Liver (tissue), 9 donors: Measurements from ENCODE around the gene PACSIN2. TPM values are rescaled to one million over a fixed set of nuclear protein-coding genes. Genes with fewer than 3 reads are reported as not detected.

Experiments
- DNase-seq: peaks from one replicate; pipeline ENCODE4 v3.0.0-alpha.2; 2017; ENCODE audit warnings: low spot score
- H3K27ac ChIP-seq, 2 donors: one replicate each; pipeline ENCODE4 v1.7.0; 2013; ENCODE audit warnings: inconsistent platforms in 2 of 2, low read length in 2 of 2, control low read depth in 1 of 2, low read depth in 1 of 2, mild to moderate bottlenecking in 1 of 2
- H3K27me3 ChIP-seq, 4 donors: one replicate each; pipeline versions ENCODE4 v1.6.1 to v1.7.0; 2013; ENCODE audit warnings: low read length in 3 of 4, inconsistent platforms in 1 of 4, mild to moderate bottlenecking in 1 of 4, moderate library complexity in 1 of 4; ENCODE audit not compliant: control insufficient read depth in 4 of 4, insufficient read depth in 4 of 4
- H3K36me3 ChIP-seq, 4 donors: one replicate each; pipeline versions ENCODE4 v1.6.1 to v1.7.0; 2013; ENCODE audit warnings: low read length in 3 of 4, mild to moderate bottlenecking in 3 of 4, low read depth in 1 of 4, moderate library complexity in 1 of 4; ENCODE audit not compliant: control insufficient read depth in 4 of 4, insufficient read depth in 3 of 4
- H3K4me1 ChIP-seq, 4 donors: one replicate each; pipeline versions ENCODE4 v1.6.1 to v1.7.0; 2013; ENCODE audit warnings: low read length in 3 of 4, mild to moderate bottlenecking in 3 of 4, moderate library complexity in 1 of 4; ENCODE audit not compliant: control insufficient read depth in 4 of 4, insufficient read depth in 4 of 4
- H3K4me3 ChIP-seq, 3 donors: one replicate each; pipeline versions ENCODE4 v1.6.1 to v1.7.0; 2013; ENCODE audit warnings: low read length in 3 of 3, control low read depth in 1 of 3, low read depth in 1 of 3, mild to moderate bottlenecking in 1 of 3
- H3K9ac ChIP-seq, 2 donors: one replicate each; pipeline ENCODE4 v1.7.0; 2013; ENCODE audit warnings: low read length in 2 of 2, mild to moderate bottlenecking in 2 of 2, moderate library complexity in 2 of 2, control low read depth in 1 of 2, low read depth in 1 of 2
- H3K9me3 ChIP-seq, 4 donors: one replicate each; pipeline versions ENCODE4 v1.6.1 to v1.7.0; 2013; ENCODE audit warnings: low read length in 3 of 4; ENCODE audit not compliant: control insufficient read depth in 4 of 4
- EGR1 ChIP-seq, 2 donors: IDR thresholded peaks; 2 replicates each; pipeline ENCODE4 v1.6.1; 2016 to 2018; ENCODE audit warnings: antibody characterized with exemption in 2 of 2, low read depth in 2 of 2
- FOXA1 ChIP-seq: IDR thresholded peaks from 2 replicates; pipeline ENCODE4 v1.6.1; 2016; ENCODE audit warnings: antibody characterized with exemption
- GABPA ChIP-seq, 2 donors: IDR thresholded peaks in 1 of 2; conservative IDR thresholded peaks in 1 of 2; 2 replicates each; pipeline ENCODE4 v1.6.1; 2016; ENCODE audit warnings: antibody characterized with exemption in 2 of 2, mild to moderate bottlenecking in 1 of 2, moderate library complexity in 1 of 2
- HNF4A ChIP-seq, 2 donors: conservative IDR thresholded peaks; 2 replicates each; pipeline ENCODE4 v1.6.1; 2016; ENCODE audit warnings: antibody characterized with exemption in 2 of 2, mild to moderate bottlenecking in 2 of 2
- HNF4G ChIP-seq: IDR thresholded peaks from 2 replicates; pipeline ENCODE4 v1.6.1; 2016; ENCODE audit warnings: antibody characterized with exemption
- JUND ChIP-seq, 2 donors: IDR thresholded peaks; 2 replicates each; pipeline ENCODE4 v1.6.1; 2016; ENCODE audit warnings: antibody characterized with exemption in 2 of 2
- NR2F2 ChIP-seq: IDR thresholded peaks from 2 replicates; pipeline ENCODE4 v1.6.1; 2016; ENCODE audit warnings: antibody characterized with exemption
- RAD21 ChIP-seq, 2 donors: IDR thresholded peaks; 2 replicates each; pipeline ENCODE4 v1.6.1; 2016; ENCODE audit warnings: antibody characterized with exemption in 2 of 2, mild to moderate bottlenecking in 2 of 2
- RXRA ChIP-seq, 2 donors: IDR thresholded peaks; 2 replicates each; pipeline ENCODE4 v1.6.1; 2017 to 2018; ENCODE audit warnings: antibody characterized with exemption in 2 of 2, mild to moderate bottlenecking in 1 of 2
- SP1 ChIP-seq: IDR thresholded peaks from 2 replicates; pipeline ENCODE4 v1.6.1; 2018; ENCODE audit warnings: antibody characterized with exemption, mild to moderate bottlenecking
- TAF1 ChIP-seq: conservative IDR thresholded peaks from 2 replicates; pipeline ENCODE4 v1.6.1; 2016; ENCODE audit warnings: antibody characterized with exemption, mild to moderate bottlenecking
- YY1 ChIP-seq: IDR thresholded peaks from 2 replicates; pipeline ENCODE4 v1.6.1; 2016; ENCODE audit warnings: antibody characterized with exemption, mild to moderate bottlenecking
- WGBS: extraction: QIAGEN DNeasy Blood & Tissue Kit; methylation state at CpG from one replicate; pipeline ENCODE4 v1.1.7; 2013; 5-methylcytosine and 5-hydroxymethylcytosine counted together
- polyA plus RNA-seq, 2 donors: library from polyadenylated mRNA; stranded (reverse) in 1 of 2; unstranded in 1 of 2; fragments of 200-250 nt in 1 of 2; fragments of >200 nt in 1 of 2; fragmentation: Nextera tagmentation in 1 of 2; extraction: Ambion mirVana in 1 of 2; gene quantifications; one replicate each; pipeline versions ENCODE4 v1.2.1 to v1.2.3, GENCODE V29; 2013 to 2015
- total RNA-seq, 2 donors: library from RNA; depleted of rRNA; stranded (reverse); fragments of >200 nt; gene quantifications; one replicate each; pipeline ENCODE4 v1.2.3, GENCODE V29; 2014
- TF ChIP-seq, protein P1 (sequence below): fragments of 150-350 bp; IDR thresholded peaks from 2 replicates; pipeline ENCODE4 v1.5.1; 2017; ENCODE audit warnings: improper control_type of control experiment, low read depth, low read length; ENCODE audit not compliant: missing input control
- TF ChIP-seq, protein P2 (sequence below): IDR thresholded peaks from 2 replicates; pipeline ENCODE4 v1.6.1; 2016; ENCODE audit warnings: antibody characterized with exemption
- TF ChIP-seq, protein P3 (sequence below): IDR thresholded peaks from 2 replicates; pipeline ENCODE4 v1.6.1; 2016; ENCODE audit warnings: antibody characterized with exemption, mild to moderate bottlenecking
- donor health status: healthy.
- donor health status: healthy.
- donor health status: healthy.
- donor health status: healthy.
- donor health status: healthy.

The PACSIN2 gene
- total and polyA plus RNA-seq, 4 donors, result 9.1 to 31.4 (median 17.0) TPM

DNA sequence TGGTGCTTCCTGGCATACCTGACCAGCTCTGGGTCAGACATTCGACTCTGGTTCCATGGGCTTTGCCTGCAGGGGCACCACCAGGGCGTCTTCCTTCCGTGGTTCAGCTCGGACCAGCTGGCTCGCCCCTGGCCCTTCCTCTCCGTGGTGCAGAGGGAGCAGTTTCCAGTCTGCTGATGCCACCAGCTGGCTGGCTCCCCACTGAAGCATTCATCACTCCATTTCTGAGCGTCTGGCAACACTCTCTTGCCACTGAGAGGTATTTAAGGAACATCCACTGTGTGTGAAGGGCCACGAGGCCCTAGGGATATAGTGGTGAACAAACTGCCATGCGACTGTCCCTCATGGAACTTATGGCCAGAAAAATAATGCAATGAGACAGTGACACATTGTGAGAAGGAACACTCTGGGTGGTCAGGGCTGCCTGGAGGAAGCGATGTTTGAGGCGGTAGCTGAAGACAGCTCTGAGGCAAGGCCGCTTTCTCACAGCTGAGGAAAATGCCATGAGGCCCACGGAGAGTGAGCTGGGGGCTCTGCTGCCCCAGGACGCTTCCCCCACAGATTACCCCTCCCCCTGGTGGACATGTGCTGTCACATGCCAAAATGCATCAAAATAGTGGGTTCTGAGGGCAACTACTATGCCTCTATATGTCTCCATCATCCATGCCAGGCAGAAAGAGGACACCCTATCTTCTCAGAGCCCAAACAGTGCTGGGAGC is 113.0 kb downstream of the PACSIN2 start:
- H3K36me3 ChIP-seq, result peaks cover 0 to 4% (median 0%) of the 10 kb centered on the region in 4 donors
- TF ChIP-seq RAD21 (IDR thresholded peaks at IDR 0.05) (peak in 1 of 2 donors; percentile 26), RXRA (IDR thresholded peaks at IDR 0.05) (no peak)
- TF ChIP-seq, protein P1, sequence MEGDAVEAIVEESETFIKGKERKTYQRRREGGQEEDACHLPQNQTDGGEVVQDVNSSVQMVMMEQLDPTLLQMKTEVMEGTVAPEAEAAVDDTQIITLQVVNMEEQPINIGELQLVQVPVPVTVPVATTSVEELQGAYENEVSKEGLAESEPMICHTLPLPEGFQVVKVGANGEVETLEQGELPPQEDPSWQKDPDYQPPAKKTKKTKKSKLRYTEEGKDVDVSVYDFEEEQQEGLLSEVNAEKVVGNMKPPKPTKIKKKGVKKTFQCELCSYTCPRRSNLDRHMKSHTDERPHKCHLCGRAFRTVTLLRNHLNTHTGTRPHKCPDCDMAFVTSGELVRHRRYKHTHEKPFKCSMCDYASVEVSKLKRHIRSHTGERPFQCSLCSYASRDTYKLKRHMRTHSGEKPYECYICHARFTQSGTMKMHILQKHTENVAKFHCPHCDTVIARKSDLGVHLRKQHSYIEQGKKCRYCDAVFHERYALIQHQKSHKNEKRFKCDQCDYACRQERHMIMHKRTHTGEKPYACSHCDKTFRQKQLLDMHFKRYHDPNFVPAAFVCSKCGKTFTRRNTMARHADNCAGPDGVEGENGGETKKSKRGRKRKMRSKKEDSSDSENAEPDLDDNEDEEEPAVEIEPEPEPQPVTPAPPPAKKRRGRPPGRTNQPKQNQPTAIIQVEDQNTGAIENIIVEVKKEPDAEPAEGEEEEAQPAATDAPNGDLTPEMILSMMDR, result peak; percentile 11
- no peak overlapping the region for H3K27ac ChIP-seq
- DNase-seq, result no peak
- H3K4me1 ChIP-seq, result peaks cover 10 to 36% (median 29%) of the 10 kb centered on the region in 4 donors
- H3K4me3 ChIP-seq, result no peak overlapping the region
- WGBS, result 86% methylated on average over 14 of the region's 14 CpGs
- no peaks in the 10 kb centered on the region for H3K27me3 ChIP-seq
- H3K9ac ChIP-seq, result no peak overlapping the region
- H3K9me3 ChIP-seq, result no peaks in the 10 kb centered on the region

DNA sequence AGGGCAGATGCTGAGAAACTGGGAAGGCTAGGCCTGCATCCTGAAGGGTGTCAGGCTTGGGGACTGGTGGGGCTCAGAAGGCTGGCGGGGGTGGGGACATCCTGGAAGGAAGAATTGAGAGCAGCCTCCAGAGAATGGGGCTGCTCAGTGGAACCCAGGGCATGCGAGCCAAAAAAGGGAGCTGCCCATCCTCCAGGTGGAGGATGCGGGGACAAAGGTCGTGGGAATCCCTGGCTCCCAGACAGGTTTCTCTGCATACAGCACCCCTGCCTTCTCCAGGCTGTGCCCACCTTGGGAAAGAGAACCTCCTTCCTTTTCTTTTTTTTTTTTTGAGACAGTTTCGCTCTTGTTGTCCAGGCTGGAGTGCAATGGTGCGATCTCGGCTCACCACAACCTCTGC is 117.0 kb downstream of the PACSIN2 start:
- DNase-seq, result no peak
- Histone ChIP-seq H3K27me3 (no peaks in the 10 kb centered on the region), H3K9ac (no peak overlapping the region), H3K27ac (no peak overlapping the region), H3K4me1 (peaks cover 11 to 30% (median 26%) of the 10 kb centered on the region in 4 donors), H3K9me3 (no peaks in the 10 kb centered on the region), H3K4me3 (no peak overlapping the region), H3K36me3 (peaks cover 0 to 4% (median 0%) of the 10 kb centered on the region in 4 donors)
- 79% methylated on average over 7 of the region's 7 CpGs for WGBS
- TF ChIP-seq HNF4G (peak; percentile 59), HNF4A (conservative IDR thresholded peaks at IDR 0.05) (peak; percentile 61 to 69), FOXA1 (no peak), RXRA (IDR thresholded peaks at IDR 0.05) (peak in 1 of 2 donors; percentile 8), JUND (IDR thresholded peaks at IDR 0.05) (no peak), GABPA (IDR thresholded peaks at IDR 0.05 in 1 of 2, conservative IDR thresholded peaks at IDR 0.05 in 1 of 2) (no peak), SP1 (no peak), RAD21 (IDR thresholded peaks at IDR 0.05) (peak in 1 of 2 donors; percentile 23)
- TF ChIP-seq, protein P2, sequence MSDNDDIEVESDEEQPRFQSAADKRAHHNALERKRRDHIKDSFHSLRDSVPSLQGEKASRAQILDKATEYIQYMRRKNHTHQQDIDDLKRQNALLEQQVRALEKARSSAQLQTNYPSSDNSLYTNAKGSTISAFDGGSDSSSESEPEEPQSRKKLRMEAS, result no peak

DNA sequence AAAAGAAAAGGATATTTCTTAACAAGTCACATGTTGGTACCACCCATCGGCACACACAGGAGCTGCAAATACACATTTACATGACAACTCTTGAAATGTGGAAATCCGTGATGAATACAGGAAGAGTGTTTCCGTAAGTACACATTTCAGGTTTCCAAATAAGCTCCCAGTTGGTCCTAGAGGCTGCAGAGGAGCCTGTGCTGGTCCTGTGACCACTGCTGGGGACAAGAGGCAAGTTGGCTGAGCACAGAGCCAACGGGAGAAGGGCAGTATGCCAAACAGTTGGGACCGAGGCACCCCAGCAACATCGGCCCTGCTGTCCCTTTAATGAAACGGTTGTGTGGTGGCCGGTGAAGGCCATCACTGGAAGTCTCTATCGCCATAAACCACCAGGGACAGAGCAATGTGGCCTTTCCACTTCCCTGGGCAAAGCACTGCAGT is 119.4 kb downstream of the PACSIN2 start:
- H3K4me3 ChIP-seq, result no peak overlapping the region
- WGBS, result 62% methylated on average over 9 of the region's 9 CpGs
- H3K27ac ChIP-seq, result peak overlapping the region; percentile 14 to 74
- peaks cover 0 to 2% (median 0%) of the 10 kb centered on the region in 4 donors for H3K36me3 ChIP-seq
- TF ChIP-seq SP1 (no peak), RXRA (IDR thresholded peaks at IDR 0.05) (no peak), HNF4G (no peak)
- no peaks in the 10 kb centered on the region for H3K27me3 ChIP-seq
- peaks cover 17 to 40% (median 39%) of the 10 kb centered on the region in 4 donors for H3K4me1 ChIP-seq
- no peak for DNase-seq
- peak overlapping the region in 1 of 2 donors; percentile 7 for H3K9ac ChIP-seq
- no peaks in the 10 kb centered on the region for H3K9me3 ChIP-seq

DNA sequence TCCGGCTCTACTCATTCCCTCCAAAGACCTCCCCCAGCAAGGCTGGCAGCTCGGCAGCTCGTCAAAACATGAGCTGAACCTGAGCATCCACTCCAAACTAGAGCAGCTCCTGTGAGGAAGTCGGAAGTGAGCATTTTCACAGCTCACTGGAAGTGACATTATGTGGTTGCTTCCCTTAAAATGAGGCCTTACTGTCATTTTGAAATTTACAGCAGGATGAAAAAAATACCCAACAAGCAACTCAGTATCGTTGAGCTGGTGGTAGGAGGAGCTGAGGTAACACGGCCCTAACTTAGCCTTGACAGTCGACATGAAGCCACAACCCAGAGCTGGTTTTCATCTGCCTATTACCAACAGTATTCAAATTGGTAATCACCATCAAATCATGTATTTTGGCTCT is 119.9 kb downstream of the PACSIN2 start:
- no peak overlapping the region for H3K9ac ChIP-seq
- H3K4me1 ChIP-seq, result peaks cover 17 to 40% (median 39%) of the 10 kb centered on the region in 4 donors
- H3K27ac ChIP-seq, result peak overlapping the region; percentile 14 to 74
- no peaks in the 10 kb centered on the region for H3K27me3 ChIP-seq
- 66% methylated on average over 7 of the region's 7 CpGs for WGBS
- no peaks in the 10 kb centered on the region for H3K9me3 ChIP-seq
- peaks cover 0 to 2% (median 0%) of the 10 kb centered on the region in 4 donors for H3K36me3 ChIP-seq
- DNase-seq, result no peak
- H3K4me3 ChIP-seq, result no peak overlapping the region
- TF ChIP-seq HNF4A (conservative IDR thresholded peaks at IDR 0.05) (no peak), TAF1 (no peak), NR2F2 (no peak), SP1 (no peak), GABPA (IDR thresholded peaks at IDR 0.05 in 1 of 2, conservative IDR thresholded peaks at IDR 0.05 in 1 of 2) (no peak), YY1 (no peak), EGR1 (IDR thresholded peaks at IDR 0.05; ENCODE audit: low read depth in 2 of 2) (no peak)
- TF ChIP-seq, protein P3, sequence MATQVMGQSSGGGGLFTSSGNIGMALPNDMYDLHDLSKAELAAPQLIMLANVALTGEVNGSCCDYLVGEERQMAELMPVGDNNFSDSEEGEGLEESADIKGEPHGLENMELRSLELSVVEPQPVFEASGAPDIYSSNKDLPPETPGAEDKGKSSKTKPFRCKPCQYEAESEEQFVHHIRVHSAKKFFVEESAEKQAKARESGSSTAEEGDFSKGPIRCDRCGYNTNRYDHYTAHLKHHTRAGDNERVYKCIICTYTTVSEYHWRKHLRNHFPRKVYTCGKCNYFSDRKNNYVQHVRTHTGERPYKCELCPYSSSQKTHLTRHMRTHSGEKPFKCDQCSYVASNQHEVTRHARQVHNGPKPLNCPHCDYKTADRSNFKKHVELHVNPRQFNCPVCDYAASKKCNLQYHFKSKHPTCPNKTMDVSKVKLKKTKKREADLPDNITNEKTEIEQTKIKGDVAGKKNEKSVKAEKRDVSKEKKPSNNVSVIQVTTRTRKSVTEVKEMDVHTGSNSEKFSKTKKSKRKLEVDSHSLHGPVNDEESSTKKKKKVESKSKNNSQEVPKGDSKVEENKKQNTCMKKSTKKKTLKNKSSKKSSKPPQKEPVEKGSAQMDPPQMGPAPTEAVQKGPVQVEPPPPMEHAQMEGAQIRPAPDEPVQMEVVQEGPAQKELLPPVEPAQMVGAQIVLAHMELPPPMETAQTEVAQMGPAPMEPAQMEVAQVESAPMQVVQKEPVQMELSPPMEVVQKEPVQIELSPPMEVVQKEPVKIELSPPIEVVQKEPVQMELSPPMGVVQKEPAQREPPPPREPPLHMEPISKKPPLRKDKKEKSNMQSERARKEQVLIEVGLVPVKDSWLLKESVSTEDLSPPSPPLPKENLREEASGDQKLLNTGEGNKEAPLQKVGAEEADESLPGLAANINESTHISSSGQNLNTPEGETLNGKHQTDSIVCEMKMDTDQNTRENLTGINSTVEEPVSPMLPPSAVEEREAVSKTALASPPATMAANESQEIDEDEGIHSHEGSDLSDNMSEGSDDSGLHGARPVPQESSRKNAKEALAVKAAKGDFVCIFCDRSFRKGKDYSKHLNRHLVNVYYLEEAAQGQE, result no peak
